Stimulated activated CD4-positive, alpha-beta T cell treated with anti-CD3 and anti-CD28 coated beads, Interleukin-1b, Interleukin-23, amount 100 ng/mL, for 24 hours (primary cell): ENCODE measurements around the gene WASF3.
A peak's percentile ranks its signal among the peaks of the same experiment; 100 is the strongest.

Experiments
- DNase-seq, 4 experiments: peaks; one replicate each; pipeline ENCODE4 v3.0.0-alpha.2; 2020; ENCODE audit warnings: low read depth in 4 of 4, low spot score in 1 of 4

The WASF3 gene

GRCh38 chr13:26557393-26558073 lies at the start of gene WASF3:
Gene WASF3, plus strand, starts transcription at chr13:26557683. Its CDS starts 84,588 bp downstream, at chr13:26642271.
- peak in 3 of 4 experiments; percentile 5 to 43 (median 6) for DNase-seq

GRCh38 chr13:26508885-26509284 lies 48.6 kb upstream of the WASF3 start:
- no peak for DNase-seq

GRCh38 chr13:26509491-26509890 lies 48.0 kb upstream of the WASF3 start:
- no peak for DNase-seq

GRCh38 chr13:26513931-26514330 lies 43.6 kb upstream of the WASF3 start:
- no peak for DNase-seq

- DNase-seq: no peak
These were observed 41.8 kb upstream of the WASF3 start for GRCh38 chr13:26515721-26516120.

GRCh38 chr13:26517936-26518335 lies 39.5 kb upstream of the WASF3 start:
- no peak for DNase-seq

- DNase-seq: no peak
These were observed 39.0 kb upstream of the WASF3 start for GRCh38 chr13:26518451-26518959.

- no peak for DNase-seq
These were observed 34.9 kb upstream of the WASF3 start for GRCh38 chr13:26522571-26522970.

- DNase-seq: no peak
These were observed 34.5 kb upstream of the WASF3 start for GRCh38 chr13:26523007-26523406.

- DNase-seq: no peak
These were observed 32.0 kb upstream of the WASF3 start for GRCh38 chr13:26525528-26525927.

GRCh38 chr13:26526702-26527216 lies 30.7 kb upstream of the WASF3 start:
- no peak for DNase-seq

GRCh38 chr13:26528527-26528926 lies 29.0 kb upstream of the WASF3 start:
- no peak for DNase-seq

- DNase-seq: no peak
These were observed 28.0 kb upstream of the WASF3 start for GRCh38 chr13:26529441-26529840.

- DNase-seq: no peak
These were observed 25.7 kb upstream of the WASF3 start for GRCh38 chr13:26531742-26532141.

- no peak for DNase-seq
These were observed 23.3 kb upstream of the WASF3 start for GRCh38 chr13:26534036-26534726.

- no peak for DNase-seq
These were observed 18.8 kb upstream of the WASF3 start for GRCh38 chr13:26538363-26539317.

- DNase-seq: no peak
These were observed 17.7 kb upstream of the WASF3 start for GRCh38 chr13:26539738-26540292.

GRCh38 chr13:26540334-26540733 lies 17.1 kb upstream of the WASF3 start:
- no peak for DNase-seq

GRCh38 chr13:26541041-26541440 lies 16.4 kb upstream of the WASF3 start:
- DNase-seq: no peak

- DNase-seq: no peak
These were observed 15.6 kb upstream of the WASF3 start for GRCh38 chr13:26541678-26542568.
